ENCODE measurements around the gene SLC1A5. TPM values are rescaled to one million over a fixed set of nuclear protein-coding genes. Genes with fewer than 3 reads are reported as not detected.
"Not testable (repeated sequence)": the region's sequence is repeated elsewhere in the genome, so short reads cannot be mapped to it uniquely, and the experiment has no call there.

Gene SLC1A5
- 24.5 TPM for total RNA-seq

DNA sequence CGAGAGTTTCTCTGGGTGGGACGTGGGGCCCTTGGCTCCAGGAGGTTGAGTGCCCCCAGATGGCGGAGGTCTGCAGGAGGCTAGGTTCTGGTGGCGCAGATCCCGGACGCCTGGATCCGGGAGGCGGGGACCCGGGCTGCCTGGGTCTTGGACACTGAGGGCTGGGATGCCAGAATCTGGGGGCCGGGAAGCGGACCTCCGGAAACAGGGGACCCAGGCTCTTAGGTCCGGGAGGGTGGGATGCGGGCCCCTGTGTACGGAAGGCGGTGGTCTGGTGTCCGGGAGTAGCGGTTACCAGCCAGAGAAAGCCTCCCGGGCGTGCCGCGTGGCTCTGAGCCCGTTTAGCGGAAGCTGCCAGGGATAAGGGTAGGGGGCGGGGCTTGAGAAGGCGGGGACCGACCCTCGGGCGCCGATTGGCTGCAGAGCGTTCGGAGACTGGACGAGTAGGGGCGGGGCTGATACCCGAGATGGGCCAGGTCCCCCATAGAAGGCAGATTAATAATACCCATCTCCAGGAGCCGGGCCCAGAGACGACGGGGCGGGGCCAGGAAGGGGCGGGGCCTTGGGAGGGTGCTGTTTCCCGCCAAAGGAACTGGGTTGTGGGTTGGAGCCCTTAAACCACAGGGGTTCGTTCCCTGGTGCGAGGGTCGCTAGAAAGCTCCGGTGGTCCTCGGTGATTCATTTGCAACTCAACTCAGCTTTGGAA is at the start of gene SLC1A5:
Gene SLC1A5, minus strand, starts transcription at position 333 of the 706 bp plus-strand sequence. CDS start 629 bp downstream, outside the sequence.
- peaks cover 0 to 37% (median 15%) of the 10 kb centered on the region in 3 donors for H3K27me3 ChIP-seq (ENCODE audit: control insufficient read depth in 3 of 3, insufficient read depth in 3 of 3, low read length in 3 of 3)
- peak within 1 kb of the TSS; percentile 66 to 80 (median 72) for H3K4me3 ChIP-seq (ENCODE audit: low read length in 3 of 3)
- H3K36me3 ChIP-seq (ENCODE audit: control insufficient read depth in 3 of 3, insufficient read depth in 3 of 3, low read length in 3 of 3) = no peaks in the 10 kb centered on the region
- H3K4me1 ChIP-seq (ENCODE audit: control insufficient read depth in 3 of 3, insufficient read depth in 3 of 3, low read length in 3 of 3) = peaks cover 29 to 38% (median 37%) of the 10 kb centered on the region in 3 donors
- H3K9me3 ChIP-seq (ENCODE audit: control insufficient read depth in 3 of 3, low read length in 3 of 3) = no peaks in the 10 kb centered on the region
- H3K9ac ChIP-seq (ENCODE audit: low read depth in 1 of 3, low read length in 3 of 3) = peak within 1 kb of the TSS; percentile 65 to 71 (median 69)
- peak within 1 kb of the TSS; percentile 83 for H3K27ac ChIP-seq (ENCODE audit: low read depth, low read length)

DNA sequence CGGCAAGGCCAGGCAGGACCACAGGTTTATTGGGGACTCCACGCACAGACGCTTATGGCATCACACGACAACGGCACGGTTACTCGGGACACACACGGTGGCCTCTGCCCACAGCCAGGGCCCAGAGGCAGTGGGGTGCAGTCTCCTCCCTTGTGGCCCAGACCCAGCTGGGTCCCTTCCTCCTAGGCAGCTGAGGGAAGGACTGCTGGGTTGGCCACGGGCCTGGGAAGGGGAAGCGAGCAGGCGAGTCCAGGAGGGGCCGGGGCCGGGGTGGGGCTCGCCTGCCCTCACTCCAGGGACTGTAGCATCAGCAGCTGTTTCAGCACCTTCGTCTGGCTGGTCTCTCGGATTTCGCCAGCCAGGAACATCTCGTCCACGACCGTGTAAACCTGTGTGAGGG is 49.8 kb upstream of the SLC1A5 start:
- Histone ChIP-seq H3K4me3 (ENCODE audit: low read length in 3 of 3) (no peak overlapping the region), H3K9ac (ENCODE audit: low read depth in 1 of 3, low read length in 3 of 3) (no peak overlapping the region), H3K27me3 (ENCODE audit: control insufficient read depth in 3 of 3, insufficient read depth in 3 of 3, low read length in 3 of 3) (no peaks in the 10 kb centered on the region), H3K27ac (ENCODE audit: low read depth, low read length) (no peak overlapping the region), H3K9me3 (ENCODE audit: control insufficient read depth in 3 of 3, low read length in 3 of 3) (no peaks in the 10 kb centered on the region), H3K4me1 (ENCODE audit: control insufficient read depth in 3 of 3, insufficient read depth in 3 of 3, low read length in 3 of 3) (peaks cover 0 to 6% (median 0%) of the 10 kb centered on the region in 3 donors), H3K36me3 (ENCODE audit: control insufficient read depth in 3 of 3, insufficient read depth in 3 of 3, low read length in 3 of 3) (peaks cover 22 to 28% (median 23%) of the 10 kb centered on the region in 3 donors)

DNA sequence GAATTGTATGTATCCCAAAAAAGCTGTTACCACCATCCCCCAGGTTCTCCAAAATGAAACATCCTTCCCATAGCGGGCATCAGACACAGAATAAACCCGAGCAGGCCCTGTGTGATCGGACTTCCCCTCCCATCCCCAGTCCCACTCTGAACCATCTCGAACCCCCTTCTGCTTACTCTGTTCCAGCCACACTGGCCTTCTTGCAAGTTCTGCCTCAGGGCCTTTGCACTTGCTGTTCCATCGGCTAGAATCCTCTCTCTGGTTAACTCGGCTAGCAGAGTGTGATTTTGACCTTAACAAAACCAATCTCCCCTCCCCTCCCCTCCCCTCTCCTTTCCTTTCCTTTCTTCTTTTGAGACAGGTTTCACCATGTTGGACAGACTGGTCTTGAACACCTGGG is 46.6 kb upstream of the SLC1A5 start:
- Histone ChIP-seq H3K36me3 (ENCODE audit: control insufficient read depth in 3 of 3, insufficient read depth in 3 of 3, low read length in 3 of 3) (peaks cover 10 to 12% (median 12%) of the 10 kb centered on the region in 3 donors), H3K9me3 (ENCODE audit: control insufficient read depth in 3 of 3, low read length in 3 of 3) (no peaks in the 10 kb centered on the region), H3K27me3 (ENCODE audit: control insufficient read depth in 3 of 3, insufficient read depth in 3 of 3, low read length in 3 of 3) (no peaks in the 10 kb centered on the region), H3K4me3 (ENCODE audit: low read length in 3 of 3) (no peak overlapping the region), H3K9ac (ENCODE audit: low read depth in 1 of 3, low read length in 3 of 3) (no peak overlapping the region), H3K27ac (ENCODE audit: low read depth, low read length) (no peak overlapping the region), H3K4me1 (ENCODE audit: control insufficient read depth in 3 of 3, insufficient read depth in 3 of 3, low read length in 3 of 3) (no peaks in the 10 kb centered on the region)

DNA sequence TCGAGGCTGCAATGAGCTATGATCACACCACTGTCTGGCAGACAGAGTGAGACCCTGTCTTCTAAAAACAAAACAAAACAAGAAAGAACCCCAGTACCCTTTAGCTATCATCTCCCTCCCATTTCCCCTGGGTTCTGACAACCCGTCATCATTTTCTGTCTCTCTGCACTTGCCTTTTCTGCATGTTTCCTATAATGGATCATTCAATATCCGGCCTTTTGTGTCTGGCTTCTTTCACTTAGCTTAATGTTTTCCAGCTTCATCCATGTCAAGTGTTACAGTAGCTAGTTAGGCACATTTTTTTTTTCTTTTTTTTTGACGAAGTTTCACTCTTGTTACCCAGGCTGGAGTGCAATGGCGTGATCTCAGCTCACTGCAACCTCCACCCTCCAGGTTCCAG is 45.7 kb upstream of the SLC1A5 start:
- Histone ChIP-seq H3K27me3 (ENCODE audit: control insufficient read depth in 3 of 3, insufficient read depth in 3 of 3, low read length in 3 of 3) (no peaks in the 10 kb centered on the region), H3K36me3 (ENCODE audit: control insufficient read depth in 3 of 3, insufficient read depth in 3 of 3, low read length in 3 of 3) (peaks cover 4 to 7% (median 6%) of the 10 kb centered on the region in 3 donors), H3K9me3 (ENCODE audit: control insufficient read depth in 3 of 3, low read length in 3 of 3) (no peaks in the 10 kb centered on the region), H3K4me3 (ENCODE audit: low read length in 3 of 3) (no peak overlapping the region), H3K9ac (ENCODE audit: low read depth in 1 of 3, low read length in 3 of 3) (no peak overlapping the region), H3K27ac (ENCODE audit: low read depth, low read length) (no peak overlapping the region), H3K4me1 (ENCODE audit: control insufficient read depth in 3 of 3, insufficient read depth in 3 of 3, low read length in 3 of 3) (no peaks in the 10 kb centered on the region)

DNA sequence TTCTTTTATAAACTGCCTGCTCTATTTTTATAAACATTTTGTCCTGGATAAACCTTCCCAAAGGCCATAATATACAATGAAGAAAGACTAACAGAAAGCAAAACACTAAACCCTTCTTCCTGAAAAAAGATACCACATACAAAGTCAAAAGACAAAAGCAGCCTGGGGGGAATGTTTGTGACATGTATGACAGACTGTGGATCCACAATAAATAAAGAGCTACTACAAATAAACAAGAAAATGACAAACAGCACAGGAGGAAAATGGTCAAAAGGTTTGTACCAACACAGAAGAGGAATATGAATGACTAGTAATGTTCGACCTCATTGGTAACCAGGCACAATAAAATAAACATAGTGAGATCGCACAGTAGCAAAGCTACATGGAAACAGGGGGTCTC is 42.5 kb upstream of the SLC1A5 start:
- Histone ChIP-seq H3K36me3 (ENCODE audit: control insufficient read depth in 3 of 3, insufficient read depth in 3 of 3, low read length in 3 of 3) (no peaks in the 10 kb centered on the region), H3K9ac (ENCODE audit: low read depth in 1 of 3, low read length in 3 of 3) (no peak overlapping the region), H3K9me3 (ENCODE audit: control insufficient read depth in 3 of 3, low read length in 3 of 3) (no peaks in the 10 kb centered on the region), H3K4me3 (ENCODE audit: low read length in 3 of 3) (no peak overlapping the region), H3K27me3 (ENCODE audit: control insufficient read depth in 3 of 3, insufficient read depth in 3 of 3, low read length in 3 of 3) (no peaks in the 10 kb centered on the region), H3K4me1 (ENCODE audit: control insufficient read depth in 3 of 3, insufficient read depth in 3 of 3, low read length in 3 of 3) (peaks cover 3 to 5% (median 3%) of the 10 kb centered on the region in 3 donors), H3K27ac (ENCODE audit: low read depth, low read length) (no peak overlapping the region)

DNA sequence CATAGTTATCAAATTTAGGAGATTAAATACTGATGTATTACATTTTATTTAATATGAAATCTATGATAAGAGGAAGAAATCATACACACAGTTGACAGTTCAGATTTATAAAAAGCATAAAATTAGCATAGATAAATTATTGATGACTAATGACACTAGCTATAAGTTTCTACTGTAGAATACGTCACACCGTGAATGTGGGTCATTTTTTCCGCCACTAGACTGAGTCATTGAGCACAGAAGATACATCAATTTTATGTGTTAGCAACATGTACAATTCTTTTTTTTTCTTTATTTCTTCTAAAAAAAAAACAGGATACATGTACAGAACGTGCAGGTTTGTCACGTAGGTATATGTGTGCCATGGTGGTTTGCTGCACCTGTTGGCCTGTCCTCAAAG is 40.1 kb upstream of the SLC1A5 start:
- H3K9me3 ChIP-seq (ENCODE audit: control insufficient read depth in 3 of 3, low read length in 3 of 3) = no peaks in the 10 kb centered on the region

DNA sequence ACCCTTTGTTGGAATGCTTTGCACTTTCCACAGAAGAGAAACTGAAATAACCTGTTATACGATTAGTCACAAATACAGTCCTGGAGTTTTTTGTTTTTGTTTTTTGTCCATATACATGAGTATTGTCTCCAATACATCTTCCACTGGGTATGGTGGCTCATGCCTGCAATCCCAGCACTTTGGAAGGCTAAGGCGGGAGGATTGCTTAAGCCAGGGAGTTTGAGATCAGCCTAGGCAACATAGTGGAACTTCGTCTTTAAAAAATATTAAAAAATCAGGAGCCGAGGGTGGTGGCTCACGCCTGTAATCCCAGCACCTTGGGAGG is 37.3 kb upstream of the SLC1A5 start:
- H3K9me3 ChIP-seq (ENCODE audit: control insufficient read depth in 3 of 3, low read length in 3 of 3) = no peaks in the 10 kb centered on the region
- peaks cover 3 to 6% (median 5%) of the 10 kb centered on the region in 3 donors for H3K4me1 ChIP-seq (ENCODE audit: control insufficient read depth in 3 of 3, insufficient read depth in 3 of 3, low read length in 3 of 3)
- no peak overlapping the region for H3K4me3 ChIP-seq (ENCODE audit: low read length in 3 of 3)
- H3K27ac ChIP-seq (ENCODE audit: low read depth, low read length) = no peak overlapping the region
- no peaks in the 10 kb centered on the region for H3K36me3 ChIP-seq (ENCODE audit: control insufficient read depth in 3 of 3, insufficient read depth in 3 of 3, low read length in 3 of 3)
- H3K27me3 ChIP-seq (ENCODE audit: control insufficient read depth in 3 of 3, insufficient read depth in 3 of 3, low read length in 3 of 3) = no peaks in the 10 kb centered on the region
- no peak overlapping the region for H3K9ac ChIP-seq (ENCODE audit: low read depth in 1 of 3, low read length in 3 of 3)

More for the DNA sequence above, 40.1 kb upstream of the SLC1A5 start:
- H3K9ac ChIP-seq (ENCODE audit: low read depth in 1 of 3, low read length in 3 of 3) = no peak overlapping the region
- H3K4me1 ChIP-seq (ENCODE audit: control insufficient read depth in 3 of 3, insufficient read depth in 3 of 3, low read length in 3 of 3) = peaks cover 3 to 5% (median 3%) of the 10 kb centered on the region in 3 donors
- H3K27ac ChIP-seq (ENCODE audit: low read depth, low read length) = no peak overlapping the region
- H3K27me3 ChIP-seq (ENCODE audit: control insufficient read depth in 3 of 3, insufficient read depth in 3 of 3, low read length in 3 of 3) = no peaks in the 10 kb centered on the region
- H3K36me3 ChIP-seq (ENCODE audit: control insufficient read depth in 3 of 3, insufficient read depth in 3 of 3, low read length in 3 of 3) = no peaks in the 10 kb centered on the region
- no peak overlapping the region for H3K4me3 ChIP-seq (ENCODE audit: low read length in 3 of 3)

DNA sequence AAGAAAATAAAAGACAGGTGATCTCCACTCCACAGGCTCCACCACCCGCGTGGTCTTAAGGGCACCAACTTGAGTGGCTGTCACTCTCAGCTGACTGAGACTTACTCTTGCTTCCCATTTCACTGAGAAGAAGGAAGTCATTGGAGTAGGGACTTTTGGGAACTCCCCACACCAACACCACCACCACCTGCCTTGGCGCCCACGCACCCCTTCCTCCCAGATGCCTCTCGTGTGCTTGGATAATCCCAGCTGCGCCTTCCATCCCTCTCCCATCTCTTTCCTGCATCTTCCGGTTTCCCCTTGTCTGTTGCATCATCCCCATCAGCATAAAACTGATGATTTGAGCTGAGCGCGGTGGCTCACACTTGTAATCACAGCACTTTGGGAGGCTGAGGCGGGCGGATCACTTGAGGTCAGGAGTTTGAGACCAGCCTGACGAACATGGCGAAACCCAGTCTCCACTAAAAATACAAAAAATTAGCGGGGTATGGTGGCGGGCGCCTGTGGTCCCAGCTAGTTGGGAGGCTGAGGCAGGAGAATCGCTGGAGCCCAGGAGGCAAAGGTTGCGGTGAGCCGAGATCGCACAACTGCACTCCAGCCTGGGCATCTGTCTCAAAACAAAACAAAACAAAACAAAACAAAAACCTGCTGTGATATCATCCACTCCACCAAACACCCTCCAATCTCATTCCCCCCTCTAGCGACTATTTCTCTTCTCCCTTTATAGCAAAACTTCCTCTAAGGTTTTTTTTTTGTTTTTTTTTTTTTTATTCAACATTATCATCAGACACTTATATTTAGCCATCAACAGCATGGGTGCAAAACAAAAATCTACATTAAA is 36.7 kb upstream of the SLC1A5 start:
- Histone ChIP-seq H3K9me3 (ENCODE audit: control insufficient read depth in 3 of 3, low read length in 3 of 3) (no peaks in the 10 kb centered on the region), H3K9ac (ENCODE audit: low read depth in 1 of 3, low read length in 3 of 3) (no peak overlapping the region), H3K4me3 (ENCODE audit: low read length in 3 of 3) (no peak overlapping the region), H3K27ac (ENCODE audit: low read depth, low read length) (no peak overlapping the region), H3K4me1 (ENCODE audit: control insufficient read depth in 3 of 3, insufficient read depth in 3 of 3, low read length in 3 of 3) (peaks cover 3 to 9% (median 5%) of the 10 kb centered on the region in 3 donors), H3K27me3 (ENCODE audit: control insufficient read depth in 3 of 3, insufficient read depth in 3 of 3, low read length in 3 of 3) (no peaks in the 10 kb centered on the region), H3K36me3 (ENCODE audit: control insufficient read depth in 3 of 3, insufficient read depth in 3 of 3, low read length in 3 of 3) (no peaks in the 10 kb centered on the region)

DNA sequence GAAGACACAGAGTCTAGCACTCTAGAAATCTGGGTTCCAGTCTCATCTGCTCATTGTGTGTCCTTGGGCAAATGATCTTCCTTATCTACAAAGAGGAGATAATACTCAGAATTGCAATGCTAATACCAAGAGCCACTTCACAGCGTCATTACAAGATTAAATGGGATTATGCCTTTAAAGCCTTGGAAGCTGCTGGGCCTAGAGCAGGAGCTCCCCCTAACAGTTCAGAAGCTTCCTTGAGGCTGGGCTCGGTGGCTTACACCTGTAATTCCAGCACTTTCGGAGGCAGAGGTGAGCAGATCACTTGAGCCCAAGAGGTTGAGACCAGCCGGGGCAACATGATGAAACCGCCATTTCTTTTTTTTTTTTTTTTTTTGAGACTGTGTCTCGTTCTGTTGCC is 34.7 kb upstream of the SLC1A5 start:
- no peak overlapping the region for H3K4me3 ChIP-seq (ENCODE audit: low read length in 3 of 3)
- H3K27me3 ChIP-seq (ENCODE audit: control insufficient read depth in 3 of 3, insufficient read depth in 3 of 3, low read length in 3 of 3) = no peaks in the 10 kb centered on the region
- no peaks in the 10 kb centered on the region for H3K36me3 ChIP-seq (ENCODE audit: control insufficient read depth in 3 of 3, insufficient read depth in 3 of 3, low read length in 3 of 3)
- H3K9ac ChIP-seq (ENCODE audit: low read depth in 1 of 3, low read length in 3 of 3) = no peak overlapping the region
- peaks cover 3 to 9% (median 5%) of the 10 kb centered on the region in 3 donors for H3K4me1 ChIP-seq (ENCODE audit: control insufficient read depth in 3 of 3, insufficient read depth in 3 of 3, low read length in 3 of 3)
- no peaks in the 10 kb centered on the region for H3K9me3 ChIP-seq (ENCODE audit: control insufficient read depth in 3 of 3, low read length in 3 of 3)
- H3K27ac ChIP-seq (ENCODE audit: low read depth, low read length) = no peak overlapping the region

DNA sequence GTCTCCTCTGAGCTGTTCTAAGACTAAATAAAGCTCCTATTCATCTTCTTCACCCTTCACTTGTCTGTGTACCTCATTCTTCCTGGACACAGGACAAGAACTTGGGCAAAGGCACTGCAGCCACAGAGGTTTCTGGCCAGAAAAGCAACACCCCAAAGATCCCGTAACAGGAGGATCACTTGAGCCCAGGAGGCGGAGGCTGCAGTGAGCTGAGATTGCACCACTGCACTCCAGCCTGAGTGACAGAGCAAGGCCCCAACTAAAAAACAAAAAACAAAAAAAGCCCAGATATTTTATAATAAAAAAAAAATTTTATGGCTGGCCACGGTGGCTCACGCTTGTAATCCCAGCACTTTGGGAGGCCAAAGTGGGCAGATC is 34.0 kb upstream of the SLC1A5 start:
- not testable (repeated sequence) for H3K27ac ChIP-seq (ENCODE audit: low read depth, low read length); H3K36me3 ChIP-seq (ENCODE audit: control insufficient read depth in 3 of 3, insufficient read depth in 3 of 3, low read length in 3 of 3); H3K27me3 ChIP-seq (ENCODE audit: control insufficient read depth in 3 of 3, insufficient read depth in 3 of 3, low read length in 3 of 3); H3K9me3 ChIP-seq (ENCODE audit: control insufficient read depth in 3 of 3, low read length in 3 of 3); H3K9ac ChIP-seq (ENCODE audit: low read depth in 1 of 3, low read length in 3 of 3); H3K4me3 ChIP-seq (ENCODE audit: low read length in 3 of 3); H3K4me1 ChIP-seq (ENCODE audit: control insufficient read depth in 3 of 3, insufficient read depth in 3 of 3, low read length in 3 of 3)

All from skeletal muscle tissue (tissue), 4 donors.